K562 (cell line): Measurements from ENCODE around the gene RNFT2. TPM values are rescaled to one million over a fixed set of nuclear protein-coding genes. Genes with fewer than 3 reads are reported as not detected.

Experiments used
- ATAC-seq: fragments of 200-7000 bp; cut with Tn5 transposase; 3 replicates; pipeline ENCODE4 v1.9.1; 2020; ENCODE audit warnings: moderate library complexity
- BruUV-seq: library from RNA; stranded (reverse); fragments of 400-500 nt; replicated peaks from 2 replicates; lab custom pipeline; 2021; lab: Mats Ljungman, UMichigan
- CTCF ChIA-PET: fragments of 300-600 bp; formaldehyde crosslinking; extraction: SDS; loops from one replicate; lab custom pipeline; 2021; ENCODE audit warnings: low intra/inter-chr PET ratio; lab: Yijun Ruan, JAX
- POLR2A ChIA-PET: fragments of 300-600, 350-650 bp; sonication (Branson Sonifier 250); formaldehyde crosslinking; extraction: SDS; loops from one replicate; lab custom pipeline; 2021; ENCODE audit warnings: antibody characterized with exemption, inconsistent platforms; lab: Yijun Ruan, JAX
- DNase-seq, 4 experiments: peaks; one replicate each; pipeline versions ENCODE4 v3.0.0 to v3.0.0-alpha.2; 2011 to 2018; ENCODE audit warnings: low spot score in 3 of 4, mixed read lengths in 3 of 4; ENCODE audit errors: extremely low read depth in 1 of 4
- FAIRE-seq: peaks from 2 replicates; lab custom pipeline; 2011; peaks lifted over from hg19 to GRCh38; lab: Jason Lieb, UNC
- H2AFZ ChIP-seq: 2 replicates; pipeline ENCODE4 v1.6.0; 2011; ENCODE audit warnings: low read depth, low read length, control low read depth, inconsistent platforms
- H3K27ac ChIP-seq: fragments of 200-600 bp; 3 replicates; pipeline ENCODE4 v1.8.0; 2011; ENCODE audit warnings: low read depth, mild to moderate bottlenecking, control low read depth, inconsistent platforms, low read length, moderate library complexity, mixed read lengths; ENCODE audit errors: extremely low read depth
- H3K27me3 ChIP-seq, 2 experiments: fragments of 300-600 bp in 1 of 2; 2 replicates in 1 of 2; 3 replicates in 1 of 2; pipeline versions ENCODE4 v1.6.0 to v1.8.0; 2011; ENCODE audit warnings: inconsistent platforms in 2 of 2, low read length in 2 of 2, mild to moderate bottlenecking in 1 of 2, mixed read lengths in 1 of 2, moderate library complexity in 1 of 2; ENCODE audit not compliant: control insufficient read depth in 2 of 2, insufficient read depth in 2 of 2
- H3K36me3 ChIP-seq: fragments of 300-600 bp; 3 replicates; pipeline ENCODE4 v1.8.0; 2011; ENCODE audit warnings: mild to moderate bottlenecking, low read length, inconsistent platforms; ENCODE audit not compliant: control insufficient read depth, insufficient read depth
- H3K4me1 ChIP-seq, 2 experiments: fragments of 200-600 bp in 1 of 2; replicated peaks in 1 of 2; 2 replicates in 1 of 2; 3 replicates in 1 of 2; pipeline versions ENCODE4 v1.5.1 to v1.8.0; 2011; ENCODE audit warnings: inconsistent platforms in 2 of 2, low read length in 2 of 2, mild to moderate bottlenecking in 1 of 2, mixed read lengths in 1 of 2, moderate library complexity in 1 of 2; ENCODE audit not compliant: control insufficient read depth in 2 of 2, insufficient read depth in 2 of 2
- H3K4me2 ChIP-seq: 2 replicates; pipeline ENCODE4 v1.6.1; 2011; ENCODE audit warnings: low read length, control low read depth, inconsistent platforms, mixed read lengths; ENCODE audit not compliant: insufficient read depth
- H3K4me3 ChIP-seq: fragments of 200-600 bp; sonication (generic), shearing (Covaris generic); 2 replicates; pipeline ENCODE4 v1.5.1; 2016; ENCODE audit warnings: control low read depth, inconsistent platforms
- H3K79me2 ChIP-seq: fragments of 200-600 bp; 3 replicates; pipeline ENCODE4 v1.8.0; 2011; ENCODE audit warnings: low read length, inconsistent platforms; ENCODE audit not compliant: control insufficient read depth, insufficient read depth
- H3K9ac ChIP-seq, 2 experiments: 2 replicates each; pipeline versions ENCODE4 v1.6.0 to v1.6.1; 2011; ENCODE audit warnings: low read depth in 2 of 2, low read length in 2 of 2, control low read depth in 1 of 2, inconsistent platforms in 1 of 2, mild to moderate bottlenecking in 1 of 2, mixed read lengths in 1 of 2; ENCODE audit not compliant: insufficient read depth in 1 of 2
- H3K9me1 ChIP-seq: one replicate; pipeline ENCODE4 v1.6.0; 2011; ENCODE audit warnings: inconsistent platforms, mild to moderate bottlenecking, low read length, moderate library complexity; ENCODE audit not compliant: control insufficient read depth, insufficient read depth
- H3K9me3 ChIP-seq: replicated peaks from 2 replicates; pipeline ENCODE4 v1.5.1; 2011; ENCODE audit warnings: low read depth, low read length, inconsistent platforms; ENCODE audit not compliant: control insufficient read depth, insufficient read depth
- H4K20me1 ChIP-seq: replicated peaks from 2 replicates; pipeline ENCODE4 v1.6.1; 2011; ENCODE audit warnings: low read length, inconsistent platforms, mixed read lengths; ENCODE audit not compliant: control insufficient read depth, insufficient read depth
- CC2D1A ChIP-seq: fragments of 450-650 bp; IDR thresholded peaks from 2 replicates; pipeline ENCODE4 v1.6.1; 2017; ENCODE audit warnings: mild to moderate bottlenecking
- ETV1 ChIP-seq: fragments of 450-650 bp; conservative IDR thresholded peaks from 2 replicates; pipeline ENCODE4 v1.6.1; 2016; ENCODE audit warnings: missing genetic modification characterization, control low read depth, low read depth, missing compliant biosample characterization
- FOXP1 ChIP-seq: sonication (generic); formaldehyde crosslinking; IDR thresholded peaks from 2 replicates; pipeline ENCODE4 v1.8.0; 2022; ENCODE audit warnings: mild to moderate bottlenecking, missing genetic modification reagents
- GATAD2A ChIP-seq: fragments of 450-650 bp; IDR thresholded peaks from 2 replicates; pipeline ENCODE4 v1.6.1; 2017
- HDGF ChIP-seq: fragments of 450-650 bp; IDR thresholded peaks from 2 replicates; pipeline ENCODE4 v1.6.1; 2016
- KAT2B ChIP-seq: IDR thresholded peaks from one replicate; pipeline ENCODE4 v1.6.1; 2012; ENCODE audit warnings: low read depth, mild to moderate bottlenecking, control low read depth, inconsistent platforms, low read length, moderate library complexity
- KAT7 ChIP-seq: sonication (generic); formaldehyde crosslinking; IDR thresholded peaks from 2 replicates; pipeline ENCODE4 v1.8.0; 2022; ENCODE audit warnings: missing genetic modification reagents, mild to moderate bottlenecking, borderline replicate concordance
- KDM4B ChIP-seq, 2 experiments: fragments of 450-650 bp in 1 of 2; sonication (generic) in 1 of 2; IDR thresholded peaks; 2 replicates each; pipeline ENCODE4 v1.6.1; 2016 to 2017; ENCODE audit warnings: borderline replicate concordance in 2 of 2, antibody characterized with exemption in 1 of 2, low read depth in 1 of 2, mild to moderate bottlenecking in 1 of 2
- KDM5B ChIP-seq: fragments of 200-600 bp; sonication (generic); IDR thresholded peaks from 2 replicates; pipeline ENCODE4 v1.6.1; 2012; ENCODE audit warnings: low read depth, mild to moderate bottlenecking, moderate library complexity, low read length, control low read depth, inconsistent platforms; ENCODE audit not compliant: insufficient replicate concordance
- NFIC ChIP-seq: fragments of 450-650 bp; IDR thresholded peaks from 2 replicates; pipeline ENCODE4 v1.6.1; 2017; ENCODE audit warnings: mild to moderate bottlenecking, inconsistent platforms
- NONO ChIP-seq, 2 experiments: fragments of 200-400 bp in 1 of 2; fragments of 450-650 bp in 1 of 2; formaldehyde crosslinking in 1 of 2; IDR thresholded peaks; 2 replicates each; pipeline ENCODE4 v1.6.1; 2017; ENCODE audit warnings: low read depth in 2 of 2, mild to moderate bottlenecking in 2 of 2, moderate library complexity in 2 of 2, low read length in 1 of 2
- PCBP2 ChIP-seq: fragments of 200-400 bp; formaldehyde crosslinking; IDR thresholded peaks from 2 replicates; pipeline ENCODE4 v1.6.1; 2018; ENCODE audit warnings: low read length, low read depth, mild to moderate bottlenecking, moderate library complexity; ENCODE audit not compliant: poor library complexity, severe bottlenecking
- PREB ChIP-seq: sonication (generic); formaldehyde crosslinking; IDR thresholded peaks from 2 replicates; pipeline ENCODE4 v1.8.1; 2023; ENCODE audit warnings: mild to moderate bottlenecking, missing genetic modification reagents
- SIX5 ChIP-seq, 2 experiments: IDR thresholded peaks; 2 replicates each; pipeline ENCODE4 v1.6.1; 2011; ENCODE audit warnings: low read length in 2 of 2, borderline replicate concordance in 1 of 2, low read depth in 1 of 2, mild to moderate bottlenecking in 1 of 2, moderate library complexity in 1 of 2; ENCODE audit not compliant: insufficient read depth in 1 of 2
- TFE3 ChIP-seq: fragments of 450-650 bp; formaldehyde crosslinking; IDR thresholded peaks from 2 replicates; pipeline ENCODE4 v1.4.0; 2020; ENCODE audit warnings: mild to moderate bottlenecking, mixed read lengths
- ZBTB2 ChIP-seq: fragments of 450-650 bp; IDR thresholded peaks from 2 replicates; pipeline ENCODE4 v1.6.1; 2016; ENCODE audit warnings: antibody characterized with exemption
- ZNF253 ChIP-seq: fragments of 250-450 bp; sonication (Bioruptor Pico); conservative IDR thresholded peaks from 2 replicates; pipeline ENCODE4 v1.6.1; 2021; ENCODE audit warnings: mild to moderate bottlenecking
- ZNF507 ChIP-seq: conservative IDR thresholded peaks from 2 replicates; pipeline ENCODE4 v1.6.1; 2017; ENCODE audit warnings: missing genetic modification characterization, missing compliant biosample characterization
- ZNF586 ChIP-seq: fragments of 450-650 bp; formaldehyde crosslinking; conservative IDR thresholded peaks from 2 replicates; pipeline ENCODE4 v1.4.0; 2020; ENCODE audit warnings: mild to moderate bottlenecking, moderate library complexity
- ZNF717 ChIP-seq: fragments of 250-450 bp; sonication (Bioruptor Pico); IDR thresholded peaks from 2 replicates; pipeline ENCODE4 v1.5.0; 2021
- WGBS: fragments of 100-300 bp; shearing (Covaris generic); methylation state at CpG from one replicate; pipeline ENCODE4 v1.1.6; 2016; ENCODE audit warnings: low coverage, mixed read lengths; ENCODE audit not compliant: insufficient coverage; ENCODE audit errors: missing lambda C conversion rate; 5-methylcytosine and 5-hydroxymethylcytosine counted together
- in situ Hi-C: fragments of 300-500 bp; cut with MboI; formaldehyde crosslinking; loops from 4 replicates; pipeline ENCODE4 v1.15.0; 2018; ENCODE audit warnings: inconsistent platforms, mixed read lengths
- intact Hi-C: fragments of 100-400 bp; cut with micrococcal nuclease; formaldehyde crosslinking; loops from 2 replicates; pipeline ENCODE4 v1.14.2; 2022
- polyA plus RNA-seq, 8 experiments: library from polyadenylated mRNA; depleted of rRNA in 4 of 8; stranded (reverse) in 5 of 8; unstranded in 3 of 8; fragments of >200 nt; fragmentation: Nextera tagmentation in 2 of 8; fragmentation: Illumina TruSeq in 1 of 8; extraction: Ambion mirVana in 2 of 8; extraction: Trizol in 1 of 8; gene quantifications; 2 replicates each; pipeline versions ENCODE4 v1.2.1 to v1.2.3, GENCODE V29; 2011 to 2014; ENCODE audit warnings: inconsistent platforms in 1 of 8, missing spikeins in 1 of 8
- total RNA-seq, 7 experiments: library from RNA; depleted of rRNA in 6 of 7; stranded (reverse); fragments of >200 nt in 6 of 7; fragmentation: Illumina TruSeq in 2 of 7; extraction: Trizol in 2 of 7; gene quantifications; 2 replicates each; pipeline versions ENCODE4 v1.2.1 to v1.2.3, GENCODE V29; 2011 to 2021; ENCODE audit warnings: low replicate concordance in 1 of 7

RNFT2 gene
- total and polyA plus RNA-seq, 9 of the 15 experiments (the other 6 are each of a cell fraction or from before 2014, with no cell fraction given), result 3.6 to 26.3 (median 9.5) TPM

GRCh38 chr12:116818341-116818856, 80.3 kb downstream of the RNFT2 start:
- CTCF ChIA-PET, result no interaction called here
- TF ChIP-seq FOXP1 (CRISPR knock-in tag), result no peak
- TF ChIP-seq HDGF, result no peak
- no peak for TF ChIP-seq KDM4B (IDR thresholded peaks at IDR 0.05; ENCODE audit: borderline replicate concordance in 2 of 2, low read depth in 1 of 2)
- TF ChIP-seq ZNF586 (CRISPR knock-in tag), result no peak
- TF ChIP-seq TFE3 (CRISPR knock-in tag), result no peak
- no peak for TF ChIP-seq GATAD2A
- no peak for TF ChIP-seq SIX5 (IDR thresholded peaks at IDR 0.05; ENCODE audit: borderline replicate concordance in 1 of 2, insufficient read depth in 1 of 2, low read depth in 1 of 2, low read length in 2 of 2)
- no peak for TF ChIP-seq CC2D1A
- TF ChIP-seq PREB (CRISPR knock-in tag), result no peak
- no peak for TF ChIP-seq KDM5B
- TF ChIP-seq KAT7, result 0 out of 2 replicates have a peak, but pooled peaks have one; percentile 24
- TF ChIP-seq KAT2B, result no peak
- TF ChIP-seq NFIC, result peak; percentile 61
- TF ChIP-seq ZBTB2, result no peak
- TF ChIP-seq ZNF507 (tag), result no peak
- TF ChIP-seq ZNF717 (CRISPR knock-in tag), result no peak
- TF ChIP-seq ZNF253 (CRISPR knock-in tag), result no peak
- no peak for TF ChIP-seq NONO (IDR thresholded peaks at IDR 0.05; ENCODE audit: low read depth in 2 of 2, low read length in 1 of 2)
- TF ChIP-seq ETV1, result peak; percentile 42; the same call in 1 of the 2 replicates
- no peak for TF ChIP-seq PCBP2

More at GRCh38 chr12:116818341-116818856, 80.3 kb downstream of the RNFT2 start:
- H3K9ac ChIP-seq, result peak overlapping the region; percentile 90 to 95
- peak overlapping the region; percentile 96 for H3K4me2 ChIP-seq
- 2% methylated on average over 6 of the region's 11 CpGs for WGBS
- ATAC-seq (peak; percentile 35), FAIRE-seq (peak; percentile 71), DNase-seq (peak in 1 of 4 experiments; percentile 37)
- in situ Hi-C loops (no loop called here), intact Hi-C loops (loop anchor here (2.0 kb wide), 1 partner anchor 100 kb away; no protein-coding TSS in a partner anchor)
- H3K9me1 ChIP-seq, result no peaks in the 10 kb centered on the region
- H3K36me3 ChIP-seq, result no peaks in the 10 kb centered on the region
- no peaks in the 10 kb centered on the region for H3K9me3 ChIP-seq
- peak overlapping the region; percentile 77 for H3K4me3 ChIP-seq
- no peaks in the 10 kb centered on the region for H3K27me3 ChIP-seq
- peaks cover 11% of the 10 kb centered on the region for H3K79me2 ChIP-seq
- POLR2A ChIA-PET, result interaction anchor here (1.1 kb wide), 1 partner anchor 11 kb away, joined by 3 read pairs; no protein-coding TSS in a partner anchor
- no peaks in the 10 kb centered on the region for H4K20me1 ChIP-seq
- peak overlapping the region; percentile 96 for H3K27ac ChIP-seq
- no TSS peak for BruUV-seq
- peaks cover 6 to 10% of the 10 kb centered on the region in 2 experiments; a peak in 4 of 5 replicates for H3K4me1 ChIP-seq
- peak overlapping the region; percentile 97 for H2AFZ ChIP-seq
